ENCODE results near the gene HM13. TPM values are rescaled to one million over a fixed set of nuclear protein-coding genes. Genes with fewer than 3 reads are reported as not detected.

HM13 gene
- total RNA-seq, 4 donors from 2014 or later, result 54.8 to 86.7 (median 75.8) TPM

DNA sequence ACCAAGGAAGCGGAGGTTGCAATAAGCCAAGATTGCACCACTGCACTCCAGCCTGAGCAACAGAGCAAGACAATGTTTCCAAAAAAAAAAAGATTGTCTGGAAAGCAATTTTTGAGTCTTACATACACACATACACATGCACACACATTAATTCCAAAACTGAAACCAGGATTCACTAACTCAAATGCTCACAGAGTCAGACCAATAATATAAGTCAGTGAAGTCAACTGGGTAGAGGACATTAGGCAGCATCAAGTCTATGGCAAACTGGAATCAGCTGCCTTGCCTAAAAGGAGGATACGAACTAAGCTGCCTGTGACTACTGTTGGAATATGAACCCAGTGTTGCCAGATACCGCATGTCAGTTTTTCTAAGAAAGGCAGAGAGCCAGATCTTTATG, 23.5 kb upstream of the HM13 start:
- TF ChIP-seq, protein P1, sequence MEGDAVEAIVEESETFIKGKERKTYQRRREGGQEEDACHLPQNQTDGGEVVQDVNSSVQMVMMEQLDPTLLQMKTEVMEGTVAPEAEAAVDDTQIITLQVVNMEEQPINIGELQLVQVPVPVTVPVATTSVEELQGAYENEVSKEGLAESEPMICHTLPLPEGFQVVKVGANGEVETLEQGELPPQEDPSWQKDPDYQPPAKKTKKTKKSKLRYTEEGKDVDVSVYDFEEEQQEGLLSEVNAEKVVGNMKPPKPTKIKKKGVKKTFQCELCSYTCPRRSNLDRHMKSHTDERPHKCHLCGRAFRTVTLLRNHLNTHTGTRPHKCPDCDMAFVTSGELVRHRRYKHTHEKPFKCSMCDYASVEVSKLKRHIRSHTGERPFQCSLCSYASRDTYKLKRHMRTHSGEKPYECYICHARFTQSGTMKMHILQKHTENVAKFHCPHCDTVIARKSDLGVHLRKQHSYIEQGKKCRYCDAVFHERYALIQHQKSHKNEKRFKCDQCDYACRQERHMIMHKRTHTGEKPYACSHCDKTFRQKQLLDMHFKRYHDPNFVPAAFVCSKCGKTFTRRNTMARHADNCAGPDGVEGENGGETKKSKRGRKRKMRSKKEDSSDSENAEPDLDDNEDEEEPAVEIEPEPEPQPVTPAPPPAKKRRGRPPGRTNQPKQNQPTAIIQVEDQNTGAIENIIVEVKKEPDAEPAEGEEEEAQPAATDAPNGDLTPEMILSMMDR (IDR thresholded peaks at IDR 0.05), result no peak
- TF ChIP-seq EP300 (IDR thresholded peaks at IDR 0.05) (no peak), POLR2A (IDR thresholded peaks at IDR 0.05) (no peak)
- WGBS, 2 donors, result 82 to 90% methylated on average over 3 of the region's 3 CpGs
- no peak for DNase-seq (ENCODE audit: low spot score in 2 of 2)
- H3K9me3 ChIP-seq, result no peaks in the 10 kb centered on the region
- no peaks in the 10 kb centered on the region for H3K36me3 ChIP-seq
- no peak overlapping the region for H3K4me3 ChIP-seq
- no peaks in the 10 kb centered on the region for H3K27me3 ChIP-seq
- peaks cover 0 to 9% (median 2%) of the 10 kb centered on the region in 4 donors for H3K4me1 ChIP-seq
- no peak overlapping the region for H3K27ac ChIP-seq

DNA sequence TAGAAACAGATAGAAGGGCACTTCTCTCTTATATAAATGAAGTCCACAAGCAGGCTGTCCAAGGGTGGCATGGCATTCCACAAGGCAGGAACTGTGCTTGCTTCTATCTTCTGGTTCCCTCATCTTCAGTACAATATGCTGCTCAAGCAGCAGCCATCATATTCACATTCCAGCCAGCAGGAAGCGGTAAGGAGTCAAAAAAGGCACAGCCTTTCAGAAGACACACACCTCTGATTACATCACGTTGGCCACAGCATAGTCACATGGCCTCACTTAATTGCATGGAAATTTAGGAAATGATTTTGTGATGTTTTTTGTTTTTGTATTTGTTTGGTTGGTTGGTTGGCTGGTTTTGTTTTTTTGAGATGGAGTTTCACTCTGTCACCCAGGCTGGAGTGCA, 20.1 kb upstream of the HM13 start:
- Histone ChIP-seq H3K36me3 (no peaks in the 10 kb centered on the region), H3K4me1 (peaks cover 0 to 18% (median 4%) of the 10 kb centered on the region in 4 donors), H3K4me3 (no peak overlapping the region), H3K27me3 (no peaks in the 10 kb centered on the region), H3K27ac (no peak overlapping the region), H3K9me3 (no peaks in the 10 kb centered on the region)
- no peak for DNase-seq (ENCODE audit: low spot score in 2 of 2)
- TF ChIP-seq EP300 (IDR thresholded peaks at IDR 0.05) (no peak), POLR2A (IDR thresholded peaks at IDR 0.05) (no peak)
- TF ChIP-seq, protein P1 (IDR thresholded peaks at IDR 0.05), result no peak
- 55 to 66% methylated on average over 2 of the region's 2 CpGs for WGBS, 2 donors

DNA sequence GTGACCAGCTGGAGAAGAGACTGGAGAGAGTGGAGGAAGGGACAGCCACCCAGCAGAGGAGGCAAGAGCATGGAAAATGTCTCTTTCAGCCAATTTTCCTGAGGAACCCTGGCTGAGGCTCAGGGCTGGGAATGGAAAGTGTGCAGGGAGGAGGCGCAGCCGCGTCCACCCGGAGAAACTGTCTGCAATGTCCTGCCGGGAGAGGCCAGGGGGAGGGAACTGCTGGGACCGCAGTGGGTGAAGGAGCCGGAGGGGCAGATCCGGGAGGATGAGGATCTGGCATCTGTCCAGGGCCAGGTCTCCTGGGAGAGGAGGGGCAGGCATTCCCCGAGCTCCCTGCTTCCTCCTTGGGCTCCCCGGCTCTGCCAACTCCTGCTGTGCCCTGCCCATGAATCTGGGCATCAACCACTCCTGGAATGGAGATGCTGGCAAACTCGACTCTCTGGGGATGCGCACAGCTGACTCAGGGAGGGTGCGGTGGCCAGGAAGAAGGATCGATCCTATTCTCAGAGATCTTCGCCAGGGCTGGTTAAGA, 17.4 kb upstream of the HM13 start:
- no peaks in the 10 kb centered on the region for H3K36me3 ChIP-seq
- H3K9me3 ChIP-seq, result no peaks in the 10 kb centered on the region
- peaks cover 0 to 18% (median 4%) of the 10 kb centered on the region in 4 donors for H3K4me1 ChIP-seq
- H3K27me3 ChIP-seq, result no peaks in the 10 kb centered on the region
- H3K27ac ChIP-seq, result peak overlapping the region in 3 of 4 donors; percentile 15 to 67 (median 66)
- no peak overlapping the region for H3K4me3 ChIP-seq
- DNase-seq (ENCODE audit: low spot score in 2 of 2), result peak in 1 of 2 donors; percentile 38
- TF ChIP-seq EP300 (IDR thresholded peaks at IDR 0.05), result peak in 1 of 2 donors; percentile 46
- TF ChIP-seq, protein P1 (IDR thresholded peaks at IDR 0.05), result no peak
- TF ChIP-seq POLR2A (IDR thresholded peaks at IDR 0.05), result no peak
- WGBS, 2 donors, result 20 to 31% methylated on average over 8 to 15 of the region's 15 CpGs

DNA sequence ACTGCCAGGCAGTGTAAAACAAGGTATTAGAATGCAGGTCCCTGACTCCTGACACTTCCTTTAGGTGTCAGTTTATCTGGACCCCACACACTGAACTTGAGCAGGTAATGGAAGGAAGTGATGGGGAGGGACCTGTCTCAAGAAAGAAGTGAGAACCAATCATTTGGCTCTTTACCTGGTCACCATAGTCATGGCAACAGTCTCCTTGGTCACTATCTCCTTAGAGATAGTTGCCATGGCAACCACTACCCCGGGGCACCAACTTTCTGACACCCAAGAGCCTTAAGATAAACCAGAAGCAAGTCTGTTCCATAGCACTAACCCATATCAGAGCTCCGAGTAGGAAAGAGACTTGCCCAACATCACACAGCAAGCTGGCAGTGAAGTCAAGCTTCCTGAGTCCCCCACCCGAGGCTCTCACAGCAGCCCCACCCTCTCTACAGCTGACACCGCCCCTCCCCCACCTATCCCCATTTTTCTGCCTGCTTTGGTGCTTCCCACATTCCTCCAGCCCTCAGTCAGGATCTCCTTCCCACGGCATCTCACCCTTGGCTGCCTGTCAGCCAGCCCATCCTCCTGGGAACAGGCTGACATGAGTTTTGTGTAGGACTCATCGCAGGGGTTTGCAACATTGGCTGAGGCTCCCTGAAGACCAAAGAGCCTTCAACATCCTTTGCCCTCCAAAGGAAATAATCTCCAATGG, 16.3 kb upstream of the HM13 start:
- TF ChIP-seq, protein P1 (IDR thresholded peaks at IDR 0.05), result no peak
- TF ChIP-seq EP300 (IDR thresholded peaks at IDR 0.05), result no peak
- TF ChIP-seq POLR2A (IDR thresholded peaks at IDR 0.05), result no peak
- Histone ChIP-seq H3K9me3 (no peaks in the 10 kb centered on the region), H3K27ac (peak overlapping the region in 2 of 4 donors; percentile 66 to 67), H3K36me3 (no peaks in the 10 kb centered on the region), H3K4me3 (no peak overlapping the region), H3K27me3 (no peaks in the 10 kb centered on the region), H3K4me1 (peaks cover 0 to 20% (median 4%) of the 10 kb centered on the region in 4 donors)
- DNase-seq (ENCODE audit: low spot score in 2 of 2), result no peak
- 29 to 48% methylated on average over 6 of the region's 6 CpGs for WGBS, 2 donors

DNA sequence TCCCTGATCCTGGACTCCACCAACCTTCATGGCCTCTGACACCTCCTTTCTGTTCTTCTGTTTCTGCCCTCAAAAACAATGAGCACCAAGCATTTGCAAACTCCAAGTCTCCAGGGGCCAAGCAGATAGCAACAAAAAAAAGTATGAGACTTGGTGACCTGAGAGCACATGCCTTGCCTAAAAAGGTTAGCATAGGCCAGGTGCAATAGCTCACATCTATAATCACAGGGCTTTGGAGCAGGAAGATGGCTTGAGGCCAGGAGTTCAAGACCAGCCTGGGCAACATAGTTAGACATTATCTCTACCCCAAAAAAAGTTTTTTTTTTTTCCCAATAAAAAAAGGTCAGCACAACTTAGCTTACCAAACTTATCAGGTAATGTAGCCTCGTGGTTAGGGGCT, 13.7 kb upstream of the HM13 start:
- Histone ChIP-seq H3K27ac (no peak overlapping the region), H3K36me3 (no peaks in the 10 kb centered on the region), H3K9me3 (no peaks in the 10 kb centered on the region), H3K4me3 (no peak overlapping the region), H3K4me1 (peaks cover 0 to 25% (median 4%) of the 10 kb centered on the region in 4 donors), H3K27me3 (no peaks in the 10 kb centered on the region)
- DNase-seq (ENCODE audit: low spot score in 2 of 2), result no peak
- 31 to 64% methylated on average over 1 of the region's 1 CpG for WGBS, 2 donors
- TF ChIP-seq POLR2A (IDR thresholded peaks at IDR 0.05) (no peak), EP300 (IDR thresholded peaks at IDR 0.05) (no peak)
- TF ChIP-seq, protein P1 (IDR thresholded peaks at IDR 0.05), result no peak
